ENCODE data around the gene BST1. TPM values are rescaled to one million over a fixed set of nuclear protein-coding genes. Genes with fewer than 3 reads are reported as not detected.

The BST1 gene
- polyA plus RNA-seq, 1 donor (not counting 4 experiments of a cell fraction or from before 2014, with no cell fraction given), result 1.2 TPM

DNA sequence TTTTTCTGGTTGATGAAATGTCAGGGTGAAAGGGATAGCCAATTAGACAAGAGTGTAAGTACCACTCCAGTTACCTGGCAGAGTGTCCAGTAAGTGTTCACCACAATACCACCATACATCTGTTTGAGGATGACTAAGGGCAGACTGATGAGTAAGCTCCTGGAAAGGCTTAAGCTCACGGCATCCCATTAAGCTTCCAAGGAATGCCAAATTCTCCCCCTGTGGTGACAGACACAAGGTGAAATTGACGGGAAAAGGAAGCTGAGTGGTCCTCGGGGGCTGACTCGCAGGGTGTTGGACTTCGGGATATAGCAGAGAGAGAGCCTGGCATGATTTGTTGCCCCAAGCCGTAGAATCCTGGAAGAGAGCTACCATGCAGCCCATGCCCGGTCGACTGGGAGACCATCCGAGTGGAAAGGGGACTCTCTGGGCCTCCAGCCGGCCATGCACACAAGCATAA lies 7.6 kb upstream of the BST1 start:
- dilution Hi-C loops (cut with MboI; ENCODE audit: extremely low pct_ligation_motif_present, low sequenced_read_pairs), result no loop called here
- H2AFZ ChIP-seq (ENCODE audit: control insufficient read depth, low read length), result no peak overlapping the region
- peak; percentile 91 for DNase-seq (ENCODE audit: low read depth, low spot score)
- peaks cover 1% of the 10 kb centered on the region for H3K9me3 ChIP-seq (ENCODE audit: control insufficient read depth, low read depth, low read length)
- H3K9me1 ChIP-seq (ENCODE audit: control insufficient read depth, extremely low read depth, insufficient read depth, low read length), result no peaks in the 10 kb centered on the region
- H3K4me3 ChIP-seq (ENCODE audit: control insufficient read depth in 2 of 3, extremely low read depth in 1 of 3, insufficient read depth in 2 of 3, low read depth in 1 of 3, low read length in 3 of 3), result no peak overlapping the region
- no peak overlapping the region for H3K9ac ChIP-seq (ENCODE audit: control insufficient read depth, extremely low read depth, insufficient read depth, low read length)
- TF ChIP-seq, protein P1, sequence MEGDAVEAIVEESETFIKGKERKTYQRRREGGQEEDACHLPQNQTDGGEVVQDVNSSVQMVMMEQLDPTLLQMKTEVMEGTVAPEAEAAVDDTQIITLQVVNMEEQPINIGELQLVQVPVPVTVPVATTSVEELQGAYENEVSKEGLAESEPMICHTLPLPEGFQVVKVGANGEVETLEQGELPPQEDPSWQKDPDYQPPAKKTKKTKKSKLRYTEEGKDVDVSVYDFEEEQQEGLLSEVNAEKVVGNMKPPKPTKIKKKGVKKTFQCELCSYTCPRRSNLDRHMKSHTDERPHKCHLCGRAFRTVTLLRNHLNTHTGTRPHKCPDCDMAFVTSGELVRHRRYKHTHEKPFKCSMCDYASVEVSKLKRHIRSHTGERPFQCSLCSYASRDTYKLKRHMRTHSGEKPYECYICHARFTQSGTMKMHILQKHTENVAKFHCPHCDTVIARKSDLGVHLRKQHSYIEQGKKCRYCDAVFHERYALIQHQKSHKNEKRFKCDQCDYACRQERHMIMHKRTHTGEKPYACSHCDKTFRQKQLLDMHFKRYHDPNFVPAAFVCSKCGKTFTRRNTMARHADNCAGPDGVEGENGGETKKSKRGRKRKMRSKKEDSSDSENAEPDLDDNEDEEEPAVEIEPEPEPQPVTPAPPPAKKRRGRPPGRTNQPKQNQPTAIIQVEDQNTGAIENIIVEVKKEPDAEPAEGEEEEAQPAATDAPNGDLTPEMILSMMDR (optimal IDR thresholded peaks at IDR 0.05 in 1 of 3, IDR thresholded peaks at IDR 0.05 in 1 of 3, conservative IDR thresholded peaks at IDR 0.05 in 1 of 3; ENCODE audit: extremely low read depth in 1 of 3, insufficient read depth in 2 of 3, low read length in 3 of 3), result no peak
- TF ChIP-seq EZH2 (IDR thresholded peaks at IDR 0.05; ENCODE audit: low read length), result no peak
- H3K27me3 ChIP-seq (ENCODE audit: control insufficient read depth, extremely low read depth, insufficient read depth, low read length), result no peaks in the 10 kb centered on the region
- FAIRE-seq, result peak; percentile 100
- no peaks in the 10 kb centered on the region for H3K36me3 ChIP-seq (ENCODE audit: control insufficient read depth in 2 of 2, extremely low read depth in 1 of 2, insufficient read depth in 2 of 2, low read length in 2 of 2)
- H3K4me2 ChIP-seq (ENCODE audit: control insufficient read depth, extremely low read depth, insufficient read depth, low read depth, low read length), result peak overlapping the region; percentile 33
- peaks cover 38% of the 10 kb centered on the region for H3K4me1 ChIP-seq (ENCODE audit: control insufficient read depth, extremely low read depth, insufficient read depth, low read length)
- no peaks in the 10 kb centered on the region for H3K79me2 ChIP-seq (ENCODE audit: control insufficient read depth, insufficient read depth, low read length)
- no peaks in the 10 kb centered on the region for H4K20me1 ChIP-seq (ENCODE audit: control insufficient read depth, extremely low read depth, insufficient read depth, low read length)
- H3K27ac ChIP-seq (ENCODE audit: control insufficient read depth, insufficient read depth, low read length), result peak overlapping the region; percentile 39

GRCh38 chr4:15695729-15696128 lies 7.1 kb upstream of the BST1 start:
- TF ChIP-seq, protein P1 (optimal IDR thresholded peaks at IDR 0.05 in 1 of 3, IDR thresholded peaks at IDR 0.05 in 1 of 3, conservative IDR thresholded peaks at IDR 0.05 in 1 of 3; ENCODE audit: extremely low read depth in 1 of 3, insufficient read depth in 2 of 3, low read length in 3 of 3), result no peak
- no peak for TF ChIP-seq EZH2 (IDR thresholded peaks at IDR 0.05; ENCODE audit: low read length)
- Histone ChIP-seq H3K27me3 (ENCODE audit: control insufficient read depth, extremely low read depth, insufficient read depth, low read length) (no peaks in the 10 kb centered on the region), H3K9me3 (ENCODE audit: control insufficient read depth, low read depth, low read length) (peaks cover 1% of the 10 kb centered on the region), H3K4me3 (ENCODE audit: control insufficient read depth in 2 of 3, extremely low read depth in 1 of 3, insufficient read depth in 2 of 3, low read depth in 1 of 3, low read length in 3 of 3) (no peak overlapping the region), H4K20me1 (ENCODE audit: control insufficient read depth, extremely low read depth, insufficient read depth, low read length) (no peaks in the 10 kb centered on the region), H3K27ac (ENCODE audit: control insufficient read depth, insufficient read depth, low read length) (peak overlapping the region; percentile 39), H3K4me1 (ENCODE audit: control insufficient read depth, extremely low read depth, insufficient read depth, low read length) (peaks cover 33% of the 10 kb centered on the region), H3K9ac (ENCODE audit: control insufficient read depth, extremely low read depth, insufficient read depth, low read length) (no peak overlapping the region), H3K4me2 (ENCODE audit: control insufficient read depth, extremely low read depth, insufficient read depth, low read depth, low read length) (peak overlapping the region; percentile 33), H3K9me1 (ENCODE audit: control insufficient read depth, extremely low read depth, insufficient read depth, low read length) (no peaks in the 10 kb centered on the region), H3K79me2 (ENCODE audit: control insufficient read depth, insufficient read depth, low read length) (no peaks in the 10 kb centered on the region), H2AFZ (ENCODE audit: control insufficient read depth, low read length) (no peak overlapping the region), H3K36me3 (ENCODE audit: control insufficient read depth in 2 of 2, extremely low read depth in 1 of 2, insufficient read depth in 2 of 2, low read length in 2 of 2) (no peaks in the 10 kb centered on the region)
- dilution Hi-C loops (cut with MboI; ENCODE audit: extremely low pct_ligation_motif_present, low sequenced_read_pairs), result no loop called here
- no peak for DNase-seq (ENCODE audit: low read depth, low spot score)
- peak; percentile 65 for FAIRE-seq
